GM10847 (cell line): Measurements from ENCODE around the gene FAM199X.

Experiments used
- POLR2A ChIP-seq: IDR thresholded peaks from 2 replicates; pipeline ENCODE4 v1.6.1; 2011; ENCODE audit not compliant: insufficient read length; ENCODE audit errors: extremely low read depth

The FAM199X gene

DNA sequence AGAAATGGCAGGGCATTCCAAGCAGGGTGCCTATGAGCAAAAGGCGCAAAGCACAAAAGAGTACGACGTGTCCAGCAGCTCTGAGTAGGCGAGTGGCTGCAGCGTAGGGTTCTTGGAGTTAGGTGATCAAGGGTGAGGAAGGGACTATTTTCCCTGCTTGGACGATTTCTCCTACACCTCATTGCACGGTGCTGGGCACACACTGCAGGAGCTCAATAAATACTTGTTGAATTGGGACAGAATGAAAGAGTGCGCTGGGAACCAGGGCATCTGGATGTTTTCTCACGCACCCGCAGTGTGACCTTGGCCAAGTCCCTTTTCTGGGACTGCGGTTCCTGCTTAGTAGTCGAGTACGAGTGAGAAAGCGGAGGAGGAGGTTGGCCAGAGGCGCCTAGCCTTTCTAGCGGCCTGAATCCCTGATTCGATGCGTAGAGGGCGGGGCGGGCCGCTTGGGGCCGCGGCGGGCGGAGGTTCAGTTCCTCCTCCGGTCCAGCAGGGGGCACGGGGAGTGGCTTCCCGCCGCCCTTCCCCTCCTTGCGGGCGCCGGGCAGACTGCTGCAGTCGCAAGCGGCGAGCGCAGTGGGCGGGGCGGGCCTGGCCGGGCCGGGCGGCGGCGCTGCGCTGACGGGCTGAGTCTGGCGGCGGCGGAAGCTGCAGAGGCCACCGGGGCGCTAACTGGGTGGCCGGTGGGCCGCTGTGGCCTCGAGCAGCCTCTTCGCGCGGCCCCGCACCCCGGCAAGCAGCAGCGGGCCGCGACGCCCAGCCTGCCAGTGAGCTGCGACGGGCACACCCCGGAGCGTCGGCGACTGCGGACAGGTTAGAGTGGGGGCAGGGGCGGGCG, at the start of gene FAM199X:
TSS of gene FAM199X (plus strand) at position 560 of the 841 bp plus-strand sequence. CDS start 333 bp downstream, outside the sequence.
- TF ChIP-seq POLR2A = peak; percentile 43

DNA sequence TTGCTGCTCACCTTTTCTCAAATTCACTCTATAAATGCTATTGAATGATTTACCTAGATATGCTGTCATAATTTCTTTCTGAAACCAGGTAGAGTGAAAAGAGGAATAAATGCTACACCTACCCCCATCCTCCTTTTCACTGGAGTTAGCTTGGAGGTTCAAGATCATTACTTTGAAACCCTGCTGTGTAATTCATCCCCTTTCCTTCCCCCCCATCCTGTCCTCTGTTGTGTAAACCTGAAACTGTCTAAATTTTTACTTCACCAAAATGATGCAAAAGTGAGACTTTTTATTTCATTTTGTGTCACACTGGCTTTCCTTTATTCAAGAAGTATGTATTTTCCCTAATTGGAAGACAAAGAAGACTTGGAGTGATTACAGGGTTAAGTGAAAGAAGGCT, 48.5 kb upstream of the FAM199X start:
- TF ChIP-seq POLR2A = no peak

DNA sequence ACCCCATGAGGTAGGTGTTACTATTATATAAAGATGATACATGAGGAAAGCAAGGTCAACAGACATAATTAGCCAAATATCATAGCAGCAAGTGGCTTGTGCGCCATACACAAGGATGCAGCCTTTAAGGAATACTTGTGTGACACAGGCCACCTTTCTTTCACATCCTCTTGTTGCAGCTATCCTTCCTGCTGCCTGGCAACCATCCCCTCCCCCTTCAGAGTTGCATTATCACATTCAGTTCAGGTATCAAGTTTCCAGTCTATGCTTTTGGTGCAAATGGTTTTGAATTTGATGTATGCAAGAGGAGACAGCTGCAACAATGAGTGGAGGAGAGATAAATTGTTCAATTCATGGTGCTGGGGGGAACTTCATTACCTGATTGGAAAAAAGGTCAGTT, 47.5 kb upstream of the FAM199X start:
- TF ChIP-seq POLR2A = no peak

DNA sequence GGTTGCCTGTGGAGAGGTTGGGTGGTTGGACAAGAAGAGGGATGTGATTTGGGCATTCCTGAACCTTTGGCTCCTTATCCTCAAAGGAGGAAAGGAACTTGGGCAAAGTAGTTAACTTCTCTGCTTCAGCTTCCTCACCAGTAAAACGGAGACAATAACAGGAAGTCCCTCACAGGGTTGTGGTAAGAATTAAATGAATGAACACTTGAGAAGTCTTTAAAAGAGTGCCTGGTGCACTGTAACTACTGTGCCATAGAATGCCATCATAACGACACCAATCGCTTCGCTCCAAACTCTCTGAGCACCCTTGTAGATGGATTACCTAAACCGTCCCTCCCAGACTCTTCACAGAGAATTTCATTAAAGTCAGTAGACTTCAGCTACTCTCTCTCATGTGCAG, 43.4 kb upstream of the FAM199X start:
- TF ChIP-seq POLR2A = no peak

DNA sequence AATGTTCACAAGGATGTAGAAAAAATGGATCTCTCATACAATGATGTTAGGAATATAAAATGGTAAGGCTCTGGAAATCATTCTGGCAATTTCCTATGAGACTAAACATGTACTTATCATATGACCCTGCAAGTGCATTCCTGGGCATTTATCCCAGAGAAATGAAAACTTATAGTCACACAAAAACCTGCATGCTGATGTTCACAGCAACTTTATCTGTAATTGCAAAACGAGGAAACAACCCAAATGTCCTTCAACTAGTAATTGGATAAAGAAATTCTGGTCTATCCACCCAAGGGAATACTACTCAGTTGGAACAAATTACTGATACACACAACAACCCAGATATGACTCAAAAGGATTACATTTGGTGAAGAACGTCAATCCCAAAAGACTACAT, 39.4 kb upstream of the FAM199X start:
- no peak for TF ChIP-seq POLR2A

DNA sequence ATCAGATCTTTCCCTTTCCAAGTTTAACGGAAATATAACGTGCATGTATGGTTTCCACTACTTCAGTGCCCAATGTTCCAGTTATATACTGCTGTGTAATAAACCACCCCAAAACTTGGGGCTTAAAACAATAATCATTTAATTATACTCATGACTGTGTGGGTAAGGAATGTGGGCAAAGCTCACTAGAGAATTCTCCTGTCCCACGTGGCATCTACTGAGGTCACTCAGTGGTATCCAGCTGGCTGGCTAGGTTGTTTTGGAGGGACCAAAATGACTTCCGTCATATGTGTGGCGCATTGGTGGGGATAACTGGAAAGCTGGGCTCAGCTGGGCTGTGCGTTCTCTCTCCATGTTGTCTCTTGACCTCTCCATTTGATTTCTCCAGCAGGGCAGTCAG, 35.4 kb upstream of the FAM199X start:
- no peak for TF ChIP-seq POLR2A

DNA sequence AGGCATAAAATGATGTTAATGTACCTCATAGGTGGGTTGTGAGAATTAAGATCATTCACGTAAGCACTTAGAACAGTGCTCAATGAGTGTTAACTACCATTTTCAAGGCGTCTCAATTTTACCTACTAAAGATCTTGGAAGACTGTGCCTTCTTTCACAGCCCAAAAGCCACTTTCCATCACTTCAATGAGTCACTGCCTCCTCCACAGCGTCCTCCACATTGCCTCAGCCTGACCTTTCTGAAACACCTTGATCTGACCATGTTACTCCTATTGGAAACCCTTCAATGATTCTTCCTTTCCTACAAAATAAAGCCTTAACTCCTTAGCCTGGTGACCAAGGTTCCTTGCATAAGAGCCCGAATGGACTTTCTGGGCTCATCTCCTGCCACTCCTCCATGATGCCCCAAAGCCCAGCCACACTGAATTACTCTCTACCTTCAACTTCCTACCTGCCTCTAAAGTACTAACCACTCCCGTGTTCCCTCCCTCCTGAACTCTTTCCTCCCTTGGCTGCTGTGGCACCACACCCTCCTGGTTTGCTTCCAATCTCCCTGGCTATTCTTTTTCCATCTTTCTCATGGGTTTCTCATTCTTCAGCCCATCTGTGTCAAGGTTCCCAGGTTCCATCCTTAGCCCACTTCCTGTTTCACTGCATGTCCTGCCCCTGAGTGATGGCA, 31.5 kb upstream of the FAM199X start:
- no peak for TF ChIP-seq POLR2A

DNA sequence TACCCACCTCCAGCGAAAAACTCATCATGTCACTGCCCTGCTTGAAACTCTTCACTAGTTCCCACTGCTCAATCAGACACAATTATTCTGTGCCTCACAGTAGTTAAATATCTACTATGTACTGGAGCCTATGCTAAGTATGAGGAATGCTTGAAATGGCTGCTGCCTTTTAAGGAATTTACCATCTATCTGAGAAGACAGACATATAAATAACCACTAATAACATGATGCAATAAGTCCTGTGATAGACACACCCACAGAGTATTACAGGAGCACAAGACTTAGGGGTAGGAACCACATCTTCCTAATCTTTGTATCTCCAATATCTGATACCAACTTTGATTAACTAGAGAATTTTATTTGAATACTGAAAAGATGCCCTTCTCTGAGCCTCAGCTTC, 30.6 kb upstream of the FAM199X start:
- no peak for TF ChIP-seq POLR2A

DNA sequence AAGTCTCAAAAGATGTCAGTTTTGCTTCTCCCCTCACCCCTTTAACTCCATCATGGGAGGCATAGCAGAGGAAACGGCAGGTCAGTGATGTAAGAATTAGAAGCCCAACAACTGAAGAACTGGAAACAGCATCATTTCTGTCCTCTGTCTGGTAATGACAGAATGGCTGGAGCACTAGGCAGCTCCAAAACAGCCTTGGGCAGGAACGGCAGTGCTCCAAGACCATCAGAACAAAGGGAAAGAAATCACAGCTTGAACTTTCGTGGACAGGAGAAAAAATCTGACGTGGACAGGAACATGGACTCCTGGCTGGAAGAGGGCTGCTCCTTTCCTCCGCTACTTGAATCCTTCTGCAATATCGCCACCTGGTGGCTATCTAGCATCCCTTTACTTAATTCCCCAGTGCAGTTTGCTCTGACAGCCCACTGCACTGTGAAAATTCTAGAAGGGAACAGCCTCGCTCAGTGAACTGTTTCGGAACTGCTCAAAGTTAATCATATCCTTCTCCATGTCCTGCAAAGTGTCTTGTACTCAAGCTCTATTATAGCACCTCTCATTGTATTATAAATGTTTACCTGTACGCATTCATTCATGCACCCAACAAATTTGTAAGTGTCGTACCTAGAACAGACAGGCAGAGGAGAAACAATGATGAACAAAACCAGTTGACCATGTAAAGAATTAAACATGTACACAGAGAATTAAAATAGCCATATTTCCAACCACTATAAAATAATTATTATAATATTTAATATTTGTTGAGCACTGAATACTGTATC, 29.8 kb upstream of the FAM199X start:
- no peak for TF ChIP-seq POLR2A

DNA sequence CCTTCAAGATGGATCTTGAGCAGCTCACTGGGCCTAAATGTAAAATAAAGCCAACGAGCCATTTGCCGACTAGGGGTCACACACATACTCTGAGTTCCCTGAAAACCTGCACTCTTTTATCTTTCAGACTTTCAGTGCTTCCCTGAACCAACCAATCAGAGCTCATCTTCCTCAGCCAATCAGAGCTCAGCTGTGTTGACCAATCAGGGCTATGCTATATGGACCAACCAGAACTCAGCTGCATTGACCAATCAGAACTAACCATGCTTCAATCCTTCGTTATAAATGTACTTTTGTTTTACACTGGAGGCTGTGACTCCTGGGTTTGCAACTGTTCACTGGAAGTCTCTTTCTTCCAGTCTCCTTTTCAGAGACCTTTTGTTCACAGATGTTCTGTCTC, 28.8 kb upstream of the FAM199X start:
- no peak for TF ChIP-seq POLR2A

DNA sequence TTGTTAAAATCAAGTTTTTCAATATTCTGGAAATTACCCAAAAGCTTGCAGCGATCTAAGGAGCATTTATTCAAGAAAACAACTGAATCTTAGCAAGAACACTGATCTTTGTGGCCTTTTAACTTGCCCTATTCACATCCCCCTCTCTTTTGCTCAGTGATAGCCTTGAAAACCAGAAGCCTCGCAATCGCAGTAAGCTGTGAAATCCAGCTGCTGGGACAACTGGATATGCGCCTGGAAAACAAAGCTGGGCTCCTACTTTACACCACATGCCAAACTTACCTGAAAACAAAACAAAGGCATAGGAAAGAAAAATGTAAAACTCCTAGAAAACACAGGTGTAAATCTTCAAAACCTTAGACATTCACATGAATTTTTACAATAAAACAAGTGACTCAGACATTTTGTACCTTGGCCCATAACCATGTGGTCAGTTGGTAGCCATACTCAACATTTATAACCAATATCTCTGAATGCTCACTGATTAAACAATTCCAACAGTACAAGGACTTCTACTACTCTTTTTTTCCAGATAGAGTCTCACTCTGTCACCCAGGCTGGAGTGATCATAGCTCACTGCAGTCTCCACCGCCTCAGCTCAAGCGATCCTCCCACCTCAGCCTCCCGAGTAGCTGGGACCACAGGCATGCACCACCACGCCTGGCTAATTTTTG, 25.0 kb upstream of the FAM199X start:
- TF ChIP-seq POLR2A = no peak

DNA sequence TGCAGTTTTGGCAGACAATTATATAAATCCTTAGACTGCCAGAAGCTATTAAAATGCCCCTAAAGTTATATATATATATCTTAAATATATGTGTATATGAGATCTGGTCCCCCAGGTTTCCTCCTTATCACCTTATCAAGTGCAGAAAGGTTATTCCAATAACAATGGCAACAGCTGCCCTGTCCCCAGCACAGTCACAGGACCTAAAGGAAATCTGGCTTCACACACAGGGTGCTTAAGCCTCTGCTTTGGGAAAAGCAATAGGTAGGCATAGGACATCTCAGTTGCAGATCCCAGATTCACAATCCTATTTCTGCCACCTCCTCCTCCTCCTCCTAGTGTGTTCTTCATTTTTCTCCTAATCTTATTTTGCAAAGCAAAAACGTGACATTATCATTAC, 15.2 kb upstream of the FAM199X start:
- no peak for TF ChIP-seq POLR2A

DNA sequence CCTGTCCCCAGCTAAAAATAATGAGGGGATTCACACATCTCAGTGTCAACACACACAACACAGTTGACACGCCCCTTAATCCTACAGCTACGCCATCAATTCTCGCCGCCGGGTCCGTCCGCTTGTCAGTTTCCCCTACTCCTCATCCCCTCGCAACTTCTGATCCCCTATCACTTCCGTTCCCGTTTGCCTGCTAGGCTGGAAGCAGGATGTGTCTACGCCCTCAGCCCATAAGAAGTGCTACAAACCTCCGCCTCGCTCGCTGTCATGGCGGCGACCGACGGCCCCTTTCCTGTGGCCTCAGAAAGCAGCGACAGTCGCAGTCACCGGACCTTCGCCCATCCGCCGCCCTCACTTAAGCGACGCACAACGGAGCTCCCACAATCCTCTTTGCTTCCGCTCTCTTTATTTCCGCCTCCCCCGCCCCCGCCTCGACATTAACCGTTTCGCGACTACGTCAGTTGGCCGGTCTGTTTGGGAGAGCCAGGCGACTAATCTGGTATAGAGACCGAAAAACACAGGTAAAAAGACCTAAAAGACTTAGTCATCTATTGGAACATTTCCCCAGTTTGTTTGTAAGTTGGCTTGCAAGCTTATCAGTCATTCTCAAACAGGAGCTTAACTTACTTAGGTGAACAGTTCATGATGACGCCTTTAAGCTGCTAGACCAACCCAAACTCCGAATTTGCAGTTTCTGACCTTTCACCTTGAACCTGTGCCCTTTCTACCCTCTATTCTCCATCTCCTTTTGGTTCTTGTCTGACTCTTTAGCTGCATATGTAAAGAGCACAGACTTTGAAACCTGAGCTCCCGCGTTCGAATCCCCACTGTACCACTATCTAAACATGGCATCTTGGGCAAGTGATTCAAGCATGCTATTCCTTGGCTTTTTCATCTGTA, 9.4 kb upstream of the FAM199X start, which contains the start of gene SLC25A53:
TSS of gene SLC25A53 (minus strand) at position 380 of the 900 bp plus-strand sequence. CDS start 51,752 bp downstream, outside the sequence.
- peak; percentile 32 for TF ChIP-seq POLR2A
